NB4 (cell line): Measurements from ENCODE around the gene TLL2.

Source experiments
- DNase-seq: peaks from one replicate; pipeline ENCODE4 v3.0.0; 2010; ENCODE audit warnings: low read depth
- H3K4me3 ChIP-seq: one replicate; pipeline ENCODE4 v1.5.1; 2011; ENCODE audit warnings: mild to moderate bottlenecking, low read depth, low read length, moderate library complexity
- CTCF ChIP-seq: IDR thresholded peaks from one replicate; pipeline ENCODE4 v1.5.1; 2012; ENCODE audit warnings: low read depth, low read length
- MAX ChIP-seq: IDR thresholded peaks from 2 replicates; pipeline ENCODE4 v1.6.1; 2011; ENCODE audit warnings: low read depth, low read length
- MYC ChIP-seq: IDR thresholded peaks from 2 replicates; pipeline ENCODE4 v1.6.1; 2011; ENCODE audit warnings: low read depth, low read length
- POLR2A ChIP-seq: IDR thresholded peaks from 2 replicates; pipeline ENCODE4 v1.6.1; 2011; ENCODE audit warnings: mild to moderate bottlenecking; ENCODE audit not compliant: insufficient read length; ENCODE audit errors: extremely low read depth

The TLL2 gene

GRCh38 chr10:96524741-96525140, 11.0 kb upstream of the TLL2 start:
- H3K4me3 ChIP-seq, result no peak overlapping the region
- TF ChIP-seq POLR2A, result no peak
- TF ChIP-seq MAX, result no peak
- TF ChIP-seq CTCF, result no peak
- TF ChIP-seq MYC, result no peak
- DNase-seq, result no peak

GRCh38 chr10:96517284-96517683, 3.6 kb upstream of the TLL2 start:
- TF ChIP-seq MAX, result no peak
- no peak for TF ChIP-seq MYC
- no peak for TF ChIP-seq CTCF
- TF ChIP-seq POLR2A, result no peak
- no peak overlapping the region for H3K4me3 ChIP-seq
- DNase-seq, result no peak

GRCh38 chr10:96516337-96516736, 2.6 kb upstream of the TLL2 start:
- TF ChIP-seq MYC (no peak), POLR2A (peak; percentile 17)
- no peak for DNase-seq

GRCh38 chr10:96513305-96513697, 425 bp downstream of the TLL2 start:
- DNase-seq, result no peak
- TF ChIP-seq POLR2A, result no peak
- no peak for TF ChIP-seq MYC
- TF ChIP-seq MAX, result no peak
- TF ChIP-seq CTCF, result no peak
- H3K4me3 ChIP-seq, result peak overlapping the region; percentile 33

More at GRCh38 chr10:96516337-96516736, 2.6 kb upstream of the TLL2 start:
- H3K4me3 ChIP-seq, result no peak overlapping the region

- peak overlapping the region; percentile 13 for H3K4me3 ChIP-seq
- peak; percentile 41 for DNase-seq
- TF ChIP-seq MYC (no peak), MAX (no peak), POLR2A (no peak), CTCF (no peak)
Observed at GRCh38 chr10:96512524-96513304, 1.0 kb downstream of the TLL2 start.

- no peak for TF ChIP-seq MYC
- no peak for TF ChIP-seq POLR2A
- peak; percentile 82 for TF ChIP-seq CTCF
- TF ChIP-seq MAX, result no peak
- peak; percentile 55 for DNase-seq
- H3K4me3 ChIP-seq, result no peak overlapping the region
Observed at GRCh38 chr10:96511044-96511945, 2.4 kb downstream of the TLL2 start.
